Transverse colon (tissue), 4 donors: ENCODE results near the gene COL19A1. TPM values are rescaled to one million over a fixed set of nuclear protein-coding genes. Genes with fewer than 3 reads are reported as not detected.

ENCODE experiments used
- DNase-seq: peaks from one replicate; pipeline ENCODE4 v3.0.0-alpha.2; 2019
- H3K27ac ChIP-seq, 4 donors: fragments of 200-600 bp; sonication (generic); 2 replicates each; pipeline ENCODE4 v1.5.1; 2016 to 2018; ENCODE audit warnings: inconsistent platforms in 4 of 4
- H3K27me3 ChIP-seq: fragments of 200-600 bp; sonication (generic); 2 replicates; pipeline ENCODE4 v1.5.1; 2017; ENCODE audit warnings: inconsistent platforms
- H3K36me3 ChIP-seq, 4 donors: fragments of 200-600 bp; sonication (generic); 2 replicates each; pipeline ENCODE4 v1.5.1; 2017 to 2019; ENCODE audit warnings: inconsistent platforms in 4 of 4
- H3K4me1 ChIP-seq, 4 donors: fragments of 200-600 bp; sonication (generic); 2 replicates each; pipeline ENCODE4 v1.5.1; 2017 to 2020; ENCODE audit warnings: inconsistent platforms in 4 of 4
- H3K4me3 ChIP-seq, 4 donors: fragments of 200-600 bp; sonication (generic); 1 replicate in 1 of 4; 2 replicates in 3 of 4; pipeline versions ENCODE4 v1.5.1 to v1.6.1; 2017 to 2019; ENCODE audit warnings: inconsistent platforms in 4 of 4
- H3K9me3 ChIP-seq, 2 donors: fragments of 200-600 bp; sonication (generic); 2 replicates each; pipeline ENCODE4 v1.5.1; 2017 to 2019; ENCODE audit warnings: inconsistent platforms in 2 of 2
- CTCF ChIP-seq, 5 experiments: fragments of 200-600 bp in 3 of 5; fragments of 450-650 bp in 2 of 5; sonication (generic) in 3 of 5; IDR thresholded peaks; 1 replicate in 2 of 5; 2 replicates in 3 of 5; pipeline ENCODE4 v1.5.1; 2016 to 2017; ENCODE audit warnings: antibody characterized with exemption in 5 of 5, inconsistent platforms in 3 of 5, mild to moderate bottlenecking in 2 of 5, moderate library complexity in 1 of 5
- EP300 ChIP-seq: sonication (generic); formaldehyde crosslinking; IDR thresholded peaks from one replicate; pipeline ENCODE4 v1.6.1; 2017; ENCODE audit warnings: antibody characterized with exemption, low read depth
- POLR2A ChIP-seq: fragments of 450-650 bp; IDR thresholded peaks from one replicate; pipeline ENCODE4 v1.6.1; 2016; ENCODE audit warnings: antibody characterized with exemption, mild to moderate bottlenecking, moderate library complexity
- POLR2AphosphoS5 ChIP-seq, 3 donors: sonication (generic); formaldehyde crosslinking; IDR thresholded peaks; one replicate each; pipeline ENCODE4 v1.6.1; 2016; ENCODE audit warnings: antibody characterized with exemption in 3 of 3
- WGBS, 2 donors: methylation state at CpG; one replicate each; pipeline ENCODE4 v1.1.5; 2018; ENCODE audit warnings: low coverage in 1 of 2; 5-methylcytosine and 5-hydroxymethylcytosine counted together
- in situ Hi-C, 4 donors: fragments of 200-750 bp; cut with MboI; loops; one replicate each; pipeline versions ENCODE4 v1.15.0 to v1.15.1; 2017; ENCODE audit warnings: low sequenced_read_pairs in 3 of 4, low pct_ligation_motif_present in 1 of 4, low pct_unique_long_range_greater_than_20kb in 1 of 4
- intact Hi-C: fragments of 100-400 bp; cut with DNase I; formaldehyde crosslinking; loops from one replicate; pipeline ENCODE4 v1.15.1; 2023; ENCODE audit warnings: low total_unique reads
- total RNA-seq, 4 donors: library from RNA; depleted of rRNA; stranded (reverse); fragments of >200 nt; gene quantifications; one replicate each; pipeline ENCODE4 v1.1.0, GENCODE V29; 2016

COL19A1 gene
- total RNA-seq, 4 donors from 2014 or later = 0.27 to 3.3 (median 0.37) TPM; not detected in 1

GRCh38 chr6:69878795-69879194 lies 12.4 kb downstream of the COL19A1 start:
- H3K36me3 ChIP-seq = no peaks in the 10 kb centered on the region
- no peak for DNase-seq
- in situ Hi-C loops = no loop called here
- no peaks in the 10 kb centered on the region for H3K9me3 ChIP-seq
- intact Hi-C loops = no loop called here
- WGBS, 2 donors = 83 to 91% methylated on average over 1 of the region's 1 CpG
- no peaks in the 10 kb centered on the region for H3K4me1 ChIP-seq
- no peak for TF ChIP-seq POLR2AphosphoS5 (IDR thresholded peaks at IDR 0.05)
- TF ChIP-seq CTCF (IDR thresholded peaks at IDR 0.05) = no peak
- TF ChIP-seq EP300 = no peak
- TF ChIP-seq POLR2A = no peak
- no peak overlapping the region for H3K4me3 ChIP-seq
- H3K27ac ChIP-seq = no peak overlapping the region
- H3K27me3 ChIP-seq = no peaks in the 10 kb centered on the region

GRCh38 chr6:69880601-69881000 lies 14.2 kb downstream of the COL19A1 start:
- TF ChIP-seq EP300 = no peak
- TF ChIP-seq POLR2A = no peak
- TF ChIP-seq CTCF (IDR thresholded peaks at IDR 0.05) = no peak
- TF ChIP-seq POLR2AphosphoS5 (IDR thresholded peaks at IDR 0.05) = no peak
- in situ Hi-C loops (no loop called here), intact Hi-C loops (no loop called here)
- Histone ChIP-seq H3K9me3 (no peaks in the 10 kb centered on the region), H3K4me1 (no peaks in the 10 kb centered on the region), H3K4me3 (no peak overlapping the region), H3K27me3 (no peaks in the 10 kb centered on the region), H3K27ac (no peak overlapping the region), H3K36me3 (no peaks in the 10 kb centered on the region)
- no peak for DNase-seq
- WGBS, 2 donors = 64 to 78% methylated on average over 3 of the region's 3 CpGs

- in situ Hi-C loops = no loop called here
- TF ChIP-seq POLR2AphosphoS5 (IDR thresholded peaks at IDR 0.05) (no peak), EP300 (no peak), POLR2A (no peak), CTCF (IDR thresholded peaks at IDR 0.05) (no peak)
- Histone ChIP-seq H3K9me3 (no peaks in the 10 kb centered on the region), H3K36me3 (no peaks in the 10 kb centered on the region), H3K27ac (no peak overlapping the region), H3K27me3 (no peaks in the 10 kb centered on the region), H3K4me1 (no peaks in the 10 kb centered on the region), H3K4me3 (no peak overlapping the region)
- whole genome bisulfite sequencing, 2 donors = 62 to 72% methylated on average over 10 of the region's 10 CpGs
- DNase-seq = no peak
- intact Hi-C loops = no loop called here
Measured at GRCh38 chr6:69881322-69882151, 15.2 kb downstream of the COL19A1 start.

- H3K9me3 ChIP-seq = no peaks in the 10 kb centered on the region
- H3K27ac ChIP-seq = no peak overlapping the region
- H3K36me3 ChIP-seq = no peaks in the 10 kb centered on the region
- no peaks in the 10 kb centered on the region for H3K4me1 ChIP-seq
- intact Hi-C loops (no loop called here), in situ Hi-C loops (no loop called here)
- TF ChIP-seq CTCF (IDR thresholded peaks at IDR 0.05) (no peak), EP300 (no peak), POLR2A (no peak)
- no peak for DNase-seq
- WGBS, 2 donors = 66 to 79% methylated on average over 4 of the region's 4 CpGs
- no peak overlapping the region for H3K4me3 ChIP-seq
- H3K27me3 ChIP-seq = no peaks in the 10 kb centered on the region
Measured at GRCh38 chr6:69883551-69883950, 17.2 kb downstream of the COL19A1 start.
